ENCODE results near the gene AADAC.
"Not testable (repeated sequence)": the region's sequence is repeated elsewhere in the genome, so short reads cannot be mapped to it uniquely, and the experiment has no call there.

AADAC gene

GRCh38 chr3:151859905-151860304 is 46.0 kb downstream of the AADAC start:
- no peak for DNase-seq

GRCh38 chr3:151863611-151864010 is 49.7 kb downstream of the AADAC start:
- no peak for DNase-seq

DNA sequence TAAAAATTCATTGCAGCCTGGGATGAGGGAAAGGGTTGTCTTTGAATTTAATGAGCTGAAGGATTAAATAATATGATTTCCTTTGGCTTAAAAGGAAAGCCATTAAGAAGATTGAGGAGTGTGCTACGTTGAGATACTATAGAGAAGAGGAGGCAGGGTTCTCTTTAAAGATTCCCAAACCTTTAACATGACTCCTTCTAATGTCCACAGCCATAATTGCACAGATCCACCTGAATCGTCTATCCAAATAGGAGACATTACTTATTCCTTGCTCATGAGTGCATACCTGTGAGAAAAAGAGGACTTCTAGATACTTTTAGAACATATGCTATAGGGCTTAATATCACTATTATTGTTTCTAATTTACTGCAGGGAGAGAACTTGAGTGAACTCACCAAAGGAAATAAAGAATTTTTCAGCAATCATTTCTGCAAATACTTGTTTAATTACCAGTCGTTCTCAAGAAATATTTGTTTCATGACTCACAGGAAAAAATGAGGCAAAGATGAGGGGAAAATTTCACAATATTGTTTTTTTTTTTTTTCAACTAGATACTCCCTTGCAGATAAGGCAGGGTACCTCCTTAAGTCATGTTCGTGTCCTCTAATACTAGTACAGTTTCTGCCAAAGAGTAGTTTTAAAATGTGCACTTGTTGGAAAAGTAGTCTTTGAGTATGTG is 50.6 kb downstream of the AADAC start:
- no peak for DNase-seq

DNA sequence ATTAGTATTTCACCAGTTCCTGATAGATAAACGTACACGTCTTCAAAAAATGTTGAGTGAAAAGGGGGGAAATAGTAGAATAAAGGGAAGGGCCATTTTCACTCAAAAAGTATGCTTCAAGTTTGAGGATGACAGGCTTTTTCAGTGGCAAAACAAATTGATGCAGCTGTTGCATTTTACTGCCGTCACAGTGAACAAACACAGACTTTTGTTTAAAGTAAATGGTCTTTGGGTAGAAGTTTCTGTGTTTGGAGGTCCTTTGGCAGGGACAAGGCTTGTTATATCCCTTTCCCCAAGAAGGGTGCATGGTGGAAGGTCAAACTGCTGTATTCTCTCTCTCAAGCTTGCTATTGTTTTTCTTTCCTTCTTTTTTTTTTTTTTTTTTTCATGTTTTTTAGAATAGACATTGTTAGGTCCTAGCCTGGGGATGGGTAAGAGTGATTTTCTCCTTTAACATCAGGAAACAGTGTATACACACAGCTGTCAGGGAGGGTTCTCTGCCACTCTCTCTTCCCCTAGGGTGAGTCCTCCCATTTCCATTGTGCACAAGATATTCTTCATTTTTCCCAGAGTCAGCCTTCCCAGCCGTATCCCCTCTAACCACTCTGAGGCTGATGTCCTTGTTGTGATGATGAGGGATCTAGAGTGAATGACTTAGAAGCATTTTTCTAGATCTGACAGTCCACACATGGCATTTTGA is 52.9 kb downstream of the AADAC start:
- DNase-seq: no peak

- no peak for DNase-seq
Measured at GRCh38 chr3:151867666-151868065, 53.8 kb downstream of the AADAC start.

GRCh38 chr3:151869181-151869580 is 55.3 kb downstream of the AADAC start:
- no peak for DNase-seq

DNA sequence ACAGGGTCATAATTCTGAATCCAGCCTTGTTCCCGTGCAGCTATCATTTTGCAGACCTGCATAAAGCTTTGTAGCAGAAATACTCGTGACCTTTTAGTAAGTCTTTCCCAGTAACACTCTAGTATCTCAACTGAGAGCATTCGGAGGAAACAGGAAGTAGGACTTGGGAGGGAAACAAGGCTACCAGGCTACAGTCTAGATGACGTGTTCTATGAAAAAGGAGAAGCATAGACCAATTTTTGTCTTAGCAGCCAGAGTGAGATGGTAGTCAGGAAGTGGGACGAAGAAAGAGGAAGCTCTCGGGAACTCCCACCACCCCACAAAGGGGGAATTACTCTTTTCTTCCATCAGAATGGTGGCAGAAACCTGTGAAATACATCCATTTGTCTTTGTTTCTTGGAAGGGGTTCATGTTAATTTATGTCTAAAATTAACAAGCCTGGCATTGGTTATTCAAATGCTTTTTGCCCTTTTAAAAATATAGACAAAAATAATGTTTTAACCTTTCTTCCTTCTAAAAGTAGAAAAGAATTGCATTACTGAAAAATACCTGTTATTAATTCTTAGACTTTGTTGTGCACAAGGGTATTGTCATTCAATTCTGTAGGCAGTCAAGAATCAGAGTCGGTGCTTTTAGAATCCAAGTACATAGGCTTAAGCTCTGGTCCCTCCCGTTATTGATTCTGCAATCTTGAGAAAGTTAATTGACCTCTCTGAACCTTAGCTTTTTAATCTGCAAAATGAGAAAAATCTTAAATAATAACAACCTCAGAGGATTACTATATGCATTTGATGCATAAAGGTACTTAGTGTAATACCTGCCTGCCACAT is 57.9 kb downstream of the AADAC start:
- no peak for DNase-seq

- no peak for DNase-seq
Measured at GRCh38 chr3:151873398-151873797, 59.5 kb downstream of the AADAC start, which contains the start of gene SUCNR1. TSS of gene SUCNR1 (plus strand) at chr3:151873643. CDS start at chr3:151879893, 6,250 bp downstream.

DNA sequence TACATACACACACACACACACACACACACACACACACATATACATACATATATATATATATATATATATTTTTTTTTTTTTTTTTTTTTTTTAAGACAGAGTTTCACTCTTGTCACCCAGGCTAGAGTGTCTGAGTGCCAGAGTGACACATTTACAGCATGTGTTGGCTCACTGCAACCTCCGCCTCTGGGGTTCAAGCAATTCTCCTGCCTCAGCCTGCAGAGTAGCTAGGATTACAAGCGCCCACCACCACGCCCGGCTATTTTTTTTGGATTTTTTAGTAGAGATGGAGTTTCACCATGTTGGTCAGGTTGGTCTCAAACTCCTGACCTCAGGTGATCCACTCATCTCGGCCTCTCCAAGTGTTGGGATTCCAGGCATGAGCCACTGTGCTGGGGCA is 60.2 kb downstream of the AADAC start:
- DNase-seq: not testable (repeated sequence)

GRCh38 chr3:151875759-151876158 is 61.8 kb downstream of the AADAC start:
- no peak for DNase-seq

DNA sequence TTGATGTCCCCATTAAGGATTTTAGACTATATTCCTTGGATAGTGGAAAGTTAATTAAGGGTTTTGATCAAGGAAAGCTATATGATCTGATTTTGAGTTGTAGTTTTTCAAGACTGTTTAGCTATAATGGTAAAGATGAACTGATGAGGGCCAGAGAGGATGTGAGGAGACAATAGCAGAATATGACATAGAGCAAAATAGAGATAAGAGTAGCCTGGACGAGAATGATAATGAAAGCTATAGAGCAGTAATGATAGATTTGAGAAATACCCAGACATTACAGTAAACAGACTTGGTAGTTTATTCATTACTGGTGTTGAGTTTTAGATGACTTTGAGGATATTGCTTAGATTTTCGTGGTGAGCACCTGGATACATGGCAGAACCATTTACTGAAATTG is 63.4 kb downstream of the AADAC start:
- no peak for DNase-seq
